ENCODE measurements around the gene RNF150.
"Not testable (repeated sequence)": the region's sequence is repeated elsewhere in the genome, so short reads cannot be mapped to it uniquely, and the experiment has no call there.

The RNF150 gene

DNA sequence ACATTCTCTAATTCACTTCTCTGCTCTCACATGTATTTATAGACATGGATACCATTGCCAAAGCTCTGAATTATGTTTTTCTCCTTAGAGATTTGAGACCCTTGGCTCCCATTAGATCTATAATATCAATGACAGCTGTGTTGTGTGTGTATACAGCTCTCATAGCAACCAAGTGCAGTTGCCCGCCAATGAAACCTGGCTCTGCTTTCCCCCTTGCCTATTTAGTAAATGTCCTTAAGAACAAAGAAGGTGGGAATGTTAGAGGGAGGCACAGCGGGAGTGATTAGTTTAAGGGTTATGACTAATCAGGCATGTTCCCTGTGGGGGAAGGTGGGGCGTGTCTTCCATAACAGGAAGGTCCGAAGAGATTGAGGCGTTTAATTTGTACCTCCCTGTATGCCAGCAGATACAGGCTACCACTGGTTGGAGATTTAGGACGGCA lies 276.6 kb downstream of the RNF150 start:
- DNase-seq, result no peak

GRCh38 chr4:140854168-140854567 lies 279.1 kb downstream of the RNF150 start:
- no peak for DNase-seq

DNA sequence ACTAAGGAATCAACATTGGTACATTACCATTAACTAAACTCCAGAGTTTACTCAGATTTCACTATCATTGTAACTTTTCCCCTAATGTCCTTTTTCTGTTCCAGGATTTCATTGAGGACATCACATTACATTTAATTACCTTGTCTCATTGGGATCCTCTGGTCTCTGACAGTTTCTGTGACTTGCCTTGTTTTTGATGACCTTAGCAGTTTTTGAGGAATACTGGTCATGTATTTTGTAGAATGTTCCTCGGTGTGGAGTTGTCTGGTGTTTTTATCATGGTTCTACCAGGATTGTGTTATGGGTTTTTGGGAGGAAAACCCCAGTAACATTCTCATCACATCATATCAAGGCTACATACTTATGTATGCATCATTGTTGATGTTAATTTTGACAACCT lies 281.5 kb downstream of the RNF150 start:
- no peak for DNase-seq

DNA sequence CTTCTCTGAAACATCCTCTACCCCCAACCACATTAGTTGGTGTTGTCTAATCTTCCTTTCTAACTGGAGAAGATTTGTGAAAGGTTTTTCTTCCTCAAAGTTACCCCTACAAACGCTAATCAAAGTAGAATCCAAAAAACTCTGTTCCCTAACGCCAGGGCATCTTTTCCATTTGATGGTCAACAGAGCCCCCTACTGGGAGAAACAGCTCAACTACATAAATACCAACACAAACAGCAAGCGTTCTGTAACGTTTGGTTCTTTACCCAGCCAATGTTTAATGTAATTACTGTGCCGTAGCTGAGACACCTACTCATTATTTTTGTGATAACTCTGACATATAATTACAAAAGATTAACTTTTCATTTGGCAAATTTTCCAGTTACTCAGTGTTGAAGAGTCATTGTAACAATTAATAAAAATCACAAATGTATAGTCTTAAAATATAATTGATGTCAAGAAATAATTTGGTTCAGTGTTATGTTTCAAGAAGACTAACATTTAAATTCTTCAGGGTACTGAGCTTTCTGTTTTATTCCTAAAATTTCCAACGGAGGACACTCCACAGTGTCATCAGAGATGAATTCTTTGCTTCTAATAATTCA lies 282.1 kb downstream of the RNF150 start:
- DNase-seq, result no peak

DNA sequence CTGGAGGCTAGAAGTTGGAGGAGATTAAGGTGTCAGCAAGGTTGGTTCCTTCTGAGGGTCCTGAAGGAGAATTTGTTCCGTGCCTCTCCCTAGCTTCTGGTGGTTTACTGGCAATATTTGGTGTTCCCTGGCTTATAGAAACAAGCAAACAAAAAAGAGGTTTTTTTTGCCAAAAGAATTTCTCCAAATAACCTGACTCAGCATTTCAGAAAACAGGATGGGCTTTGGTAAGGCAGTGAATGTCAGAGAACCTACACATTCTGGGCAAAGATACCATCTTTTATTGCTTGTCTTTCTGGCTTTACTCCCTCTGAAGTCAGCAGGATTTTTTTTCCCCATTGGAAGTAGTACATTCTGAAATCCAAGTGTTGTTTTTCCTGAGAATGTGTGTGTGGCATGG lies 283.7 kb downstream of the RNF150 start:
- no peak for DNase-seq

DNA sequence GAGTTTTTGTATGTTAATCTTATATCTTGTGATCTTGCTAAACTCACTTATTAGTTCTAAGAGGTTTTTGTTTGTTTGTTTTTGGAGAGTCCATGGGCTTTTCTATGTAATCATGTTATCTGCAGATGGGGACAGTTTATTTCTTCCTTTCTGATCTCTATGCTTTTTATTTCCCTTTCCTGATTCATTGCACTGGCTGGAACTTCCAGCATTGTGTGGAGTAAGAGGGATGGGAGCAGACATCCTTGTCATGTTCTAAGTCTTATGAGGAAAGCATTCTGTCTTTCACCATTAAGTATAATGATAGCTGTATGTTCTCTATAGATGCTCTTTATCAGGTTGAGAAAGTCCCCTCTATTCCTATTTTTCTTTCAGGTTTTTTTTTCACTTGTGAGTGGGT lies 286.5 kb downstream of the RNF150 start:
- no peak for DNase-seq

GRCh38 chr4:140844061-140844460 lies 289.2 kb downstream of the RNF150 start:
- no peak for DNase-seq

DNA sequence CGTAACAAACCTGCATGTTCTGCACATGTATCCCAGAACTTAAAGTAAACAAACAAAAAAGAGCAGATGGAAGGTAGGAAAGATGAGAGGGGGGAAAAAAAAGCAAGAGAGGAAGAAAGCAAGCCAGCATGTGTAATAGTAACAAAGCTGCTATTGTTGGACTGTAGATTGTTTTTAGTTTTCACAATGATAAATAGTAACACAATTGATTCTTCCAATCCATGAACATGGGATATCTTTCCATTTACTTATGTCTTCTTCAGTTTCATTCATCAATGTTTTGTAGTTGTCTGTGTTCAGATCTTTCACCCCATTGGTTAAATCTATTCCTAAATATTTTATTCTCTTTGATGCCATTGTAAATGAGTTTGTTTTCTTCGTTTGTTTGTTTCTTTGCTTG lies 292.1 kb downstream of the RNF150 start:
- no peak for DNase-seq

DNA sequence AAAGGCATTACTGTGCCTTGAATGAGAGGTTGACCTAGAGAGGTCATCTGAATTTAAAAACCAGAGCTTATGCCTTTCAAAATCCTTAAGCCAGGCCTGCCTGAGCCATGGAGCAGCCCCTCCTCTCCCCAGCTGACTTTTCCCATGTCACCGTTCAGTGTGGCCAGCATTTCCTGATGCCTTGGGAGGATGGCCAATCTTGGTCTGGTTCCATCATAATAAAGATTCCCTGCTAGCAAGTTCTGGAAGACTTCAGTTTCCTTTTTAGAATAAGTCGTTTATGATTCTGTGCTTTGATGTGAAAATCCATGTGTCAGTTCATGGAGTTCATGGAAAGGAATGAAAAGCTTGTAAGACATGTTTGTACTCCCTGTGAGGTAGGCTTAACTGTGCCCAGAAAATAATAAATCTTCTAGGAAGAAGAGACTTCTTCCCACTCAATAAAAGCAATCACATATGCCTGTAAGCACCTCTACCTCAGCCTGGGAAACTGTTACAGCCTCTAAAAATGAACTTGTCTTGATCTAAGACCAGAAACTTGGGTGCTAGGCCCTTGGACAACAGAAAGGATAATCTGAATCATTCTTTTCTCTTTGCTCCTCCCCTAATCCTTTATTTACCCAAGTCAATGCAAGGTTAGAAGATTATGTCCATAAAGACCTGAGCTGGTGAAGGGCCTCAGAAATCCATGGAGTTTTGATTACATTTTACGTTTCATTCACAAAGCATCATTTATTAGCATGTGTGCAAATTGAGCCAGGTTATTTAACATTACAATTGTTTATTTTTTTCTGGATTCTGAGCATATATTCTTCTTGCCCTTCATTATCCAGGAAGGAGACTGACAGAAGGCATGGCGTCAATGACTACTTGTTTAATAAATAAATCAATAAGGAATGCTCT lies 293.1 kb downstream of the RNF150 start:
- DNase-seq, result no peak

GRCh38 chr4:140839406-140839805 lies 293.9 kb downstream of the RNF150 start:
- no peak for DNase-seq

- no peak for DNase-seq
Observed at GRCh38 chr4:140837736-140838135, 295.5 kb downstream of the RNF150 start.

GRCh38 chr4:140834839-140835495 lies 298.3 kb downstream of the RNF150 start:
- DNase-seq, result no peak

GRCh38 chr4:140833280-140833679 lies 300.0 kb downstream of the RNF150 start:
- no peak for DNase-seq

GRCh38 chr4:140829825-140830224 lies 303.4 kb downstream of the RNF150 start:
- no peak for DNase-seq

DNA sequence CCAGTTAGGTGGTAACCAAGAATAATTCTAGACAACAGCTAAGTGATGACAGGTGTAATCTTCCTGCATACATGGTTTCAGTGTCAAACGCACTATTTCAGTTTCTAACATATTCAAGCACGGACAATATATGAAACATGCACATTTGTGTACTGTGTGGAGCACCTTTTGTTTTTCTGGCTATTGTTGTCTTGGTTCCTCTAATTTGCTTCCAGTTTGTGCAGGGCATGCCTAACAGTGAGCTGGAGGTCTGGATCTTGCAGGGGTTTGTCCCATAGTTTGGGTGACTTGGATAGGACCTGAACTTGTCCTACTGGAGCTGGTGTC lies 306.6 kb downstream of the RNF150 start:
- no peak for DNase-seq

- not testable (repeated sequence) for DNase-seq
Observed at GRCh38 chr4:140820520-140820919, 312.7 kb downstream of the RNF150 start.

DNA sequence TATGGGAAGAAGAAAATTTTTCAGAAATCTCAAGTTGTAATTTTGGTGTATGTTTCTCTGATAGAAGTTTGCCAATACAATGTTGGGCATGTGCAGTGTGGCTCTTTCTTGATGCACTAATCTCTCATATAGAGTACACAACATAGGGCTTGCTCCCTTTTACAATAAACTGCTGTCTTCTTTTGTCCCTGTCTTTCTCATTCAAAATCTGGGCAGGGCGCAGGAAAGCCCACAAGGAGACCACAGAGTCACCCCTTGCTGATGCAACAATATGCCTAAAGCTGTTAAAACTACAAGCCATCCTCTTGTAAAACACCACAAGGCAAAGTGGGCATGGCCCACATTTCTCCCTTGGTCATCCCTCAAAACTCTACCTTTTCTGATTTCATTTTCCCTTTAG lies 313.7 kb downstream of the RNF150 start:
- no peak for DNase-seq

DNA sequence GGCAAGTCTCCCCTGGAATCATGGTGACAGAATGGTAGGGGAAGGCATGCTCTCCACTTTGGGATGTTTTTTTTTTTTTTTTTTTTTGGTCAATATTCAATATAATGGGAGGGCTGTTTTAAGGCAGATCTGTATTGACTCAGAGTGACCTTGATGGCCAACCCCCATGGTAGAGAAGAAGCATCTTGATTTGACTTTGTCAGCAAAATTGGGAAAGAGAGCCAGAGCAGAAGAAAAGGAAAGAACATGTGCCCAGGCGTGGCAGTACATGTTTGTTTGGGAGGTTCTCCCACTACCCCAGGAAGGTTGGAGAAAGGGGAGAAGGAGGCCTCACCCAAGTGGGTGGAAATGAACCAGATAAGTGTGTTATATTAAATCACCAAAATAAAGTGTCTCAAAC lies 314.8 kb downstream of the RNF150 start:
- DNase-seq, result no peak

- no peak for DNase-seq
Observed at GRCh38 chr4:140816806-140817510, 316.3 kb downstream of the RNF150 start.

- DNase-seq, result no peak
Observed at GRCh38 chr4:140813804-140814203, 319.5 kb downstream of the RNF150 start.

GRCh38 chr4:140812916-140813315 lies 320.4 kb downstream of the RNF150 start:
- no peak for DNase-seq

DNA sequence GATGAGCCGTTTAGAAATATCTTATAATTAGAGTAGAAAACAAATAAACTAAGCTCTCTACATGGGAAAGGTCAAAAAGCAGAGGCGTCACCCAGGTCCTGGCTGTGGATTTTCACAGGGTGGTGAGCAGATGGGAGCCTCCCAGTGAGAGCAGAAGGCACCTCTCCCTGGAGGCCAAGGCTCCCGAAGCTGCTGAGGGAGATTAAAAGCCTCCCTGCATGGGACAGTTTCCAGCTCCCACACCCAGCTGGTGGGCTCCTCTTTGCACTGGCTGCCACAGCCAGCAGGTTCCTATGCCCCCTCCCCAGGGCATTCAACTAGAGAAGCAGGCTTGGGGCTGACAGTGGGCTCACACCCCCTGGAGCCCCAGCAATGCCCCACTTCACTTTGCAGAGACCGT lies 321.8 kb downstream of the RNF150 start:
- no peak for DNase-seq

DNA sequence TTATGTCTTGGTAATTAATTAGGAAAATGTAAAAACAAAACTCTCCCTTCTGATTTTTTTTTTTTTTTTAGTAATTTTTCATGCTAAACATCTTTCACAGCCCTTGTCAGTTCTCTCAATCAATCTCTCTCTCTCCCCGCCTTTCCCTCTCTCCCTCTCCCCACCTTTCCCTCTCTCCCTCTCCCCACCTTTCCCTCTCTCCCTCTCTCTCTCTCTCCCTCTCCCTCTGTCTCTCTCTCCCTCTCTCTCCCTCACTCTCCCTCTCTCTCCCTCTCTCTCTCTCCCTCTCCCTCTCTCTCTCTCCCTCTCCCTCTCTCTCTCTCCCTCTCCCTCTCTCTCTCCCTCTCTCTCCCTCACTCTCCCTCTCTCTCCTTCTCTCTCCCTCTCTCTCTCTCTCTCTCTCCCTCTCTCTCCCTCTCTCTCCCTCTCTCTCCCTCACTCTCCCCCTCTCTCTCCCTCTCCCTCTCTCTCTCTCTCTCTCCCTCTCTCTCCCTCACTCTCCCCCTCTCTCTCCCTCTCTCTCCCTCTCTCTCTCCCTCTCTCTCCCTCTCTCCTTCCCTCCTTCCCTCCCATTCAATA lies 322.6 kb downstream of the RNF150 start:
- not testable (repeated sequence) for DNase-seq
